Neural progenitor cell (in vitro differentiated cells): ENCODE results near the gene ULK4. TPM values are rescaled to one million over a fixed set of nuclear protein-coding genes. Genes with fewer than 3 reads are reported as not detected.

ENCODE experiments used
- DNase-seq: peaks from one replicate; pipeline ENCODE4 v3.0.0-alpha.2; 2016; ENCODE audit warnings: low spot score
- H2AFZ ChIP-seq: fragments of 200-600 bp; sonication (generic); replicated peaks from 2 replicates; pipeline ENCODE4 v1.6.1; 2016; ENCODE audit warnings: antibody characterized with exemption
- H3F3A ChIP-seq: fragments of 200-600 bp; sonication (generic); 2 replicates; pipeline ENCODE4 v1.6.1; 2016; ENCODE audit warnings: antibody characterized with exemption, low read depth
- H3K27ac ChIP-seq: fragments of 200-600 bp; sonication (generic); 2 replicates; pipeline ENCODE4 v1.5.1; 2016; ENCODE audit warnings: mild to moderate bottlenecking
- H3K27me3 ChIP-seq: fragments of 200-600 bp; sonication (generic); 2 replicates; pipeline ENCODE4 v1.6.1; 2016; ENCODE audit warnings: mild to moderate bottlenecking, moderate library complexity
- H3K36me3 ChIP-seq: fragments of 200-600 bp; sonication (generic); 2 replicates; pipeline ENCODE4 v1.5.1; 2016
- H3K4me1 ChIP-seq: fragments of 200-600 bp; sonication (generic); 2 replicates; pipeline ENCODE4 v1.6.1; 2016; ENCODE audit warnings: mixed run types
- H3K4me2 ChIP-seq: fragments of 200-600 bp; sonication (generic); 2 replicates; pipeline ENCODE4 v1.6.1; 2016
- H3K4me3 ChIP-seq: fragments of 200-600 bp; sonication (generic); 2 replicates; pipeline ENCODE4 v1.5.1; 2016
- H3K79me2 ChIP-seq: fragments of 200-600 bp; sonication (generic); 2 replicates; pipeline ENCODE4 v1.6.1; 2016; ENCODE audit warnings: low read depth
- H3K9ac ChIP-seq: fragments of 200-600 bp; sonication (generic); 2 replicates; pipeline ENCODE4 v1.6.1; 2016
- H3K9me3 ChIP-seq: fragments of 200-600 bp; sonication (generic); 2 replicates; pipeline ENCODE4 v1.5.1; 2016; ENCODE audit warnings: low read depth
- H4K20me1 ChIP-seq: fragments of 200-600 bp; sonication (generic); 2 replicates; pipeline ENCODE4 v1.6.1; 2016; ENCODE audit warnings: low read depth
- H3K27ac Mint-ChIP-seq: 3 replicates; pipeline ENCODE4 v1.8.0; 2021; ENCODE audit warnings: mixed read lengths
- H3K27me3 Mint-ChIP-seq: 2 replicates; pipeline ENCODE4 v1.8.0; 2022; ENCODE audit warnings: low read depth, mild to moderate bottlenecking, inconsistent platforms, moderate library complexity, mixed read lengths; ENCODE audit not compliant: insufficient read depth
- H3K36me3 Mint-ChIP-seq: 3 replicates; pipeline ENCODE4 v1.8.0; 2021; ENCODE audit warnings: mixed read lengths
- H3K4me1 Mint-ChIP-seq: 3 replicates; pipeline ENCODE4 v1.8.0; 2021; ENCODE audit warnings: mixed read lengths
- H3K4me3 Mint-ChIP-seq: 3 replicates; pipeline ENCODE4 v1.8.0; 2021; ENCODE audit warnings: mild to moderate bottlenecking, moderate library complexity, mixed read lengths
- H3K9me3 Mint-ChIP-seq: 3 replicates; pipeline ENCODE4 v1.8.0; 2020; ENCODE audit warnings: mixed read lengths
- EZH2 ChIP-seq: fragments of 200-600 bp; sonication (generic); IDR thresholded peaks from 2 replicates; pipeline ENCODE4 v1.6.1; 2017; ENCODE audit warnings: antibody characterized with exemption, mild to moderate bottlenecking, moderate library complexity
- EZH2phosphoT487 ChIP-seq: fragments of 200-600 bp; sonication (generic); IDR thresholded peaks from 2 replicates; pipeline ENCODE4 v1.6.1; 2017; ENCODE audit warnings: antibody characterized with exemption
- total RNA-seq: library from RNA; depleted of rRNA; stranded (reverse); fragments of >200 nt; gene quantifications from 2 replicates; pipeline ENCODE4 v1.2.3, GENCODE V29; 2015; ENCODE audit warnings: low replicate concordance
- TF ChIP-seq, protein P1 (sequence below): fragments of 200-600 bp; sonication (generic); IDR thresholded peaks from 2 replicates; pipeline ENCODE4 v1.5.1; 2017; ENCODE audit warnings: antibody characterized with exemption, mild to moderate bottlenecking

The ULK4 gene
- total RNA-seq, 1 donor from 2014 or later = 33.0 TPM

DNA sequence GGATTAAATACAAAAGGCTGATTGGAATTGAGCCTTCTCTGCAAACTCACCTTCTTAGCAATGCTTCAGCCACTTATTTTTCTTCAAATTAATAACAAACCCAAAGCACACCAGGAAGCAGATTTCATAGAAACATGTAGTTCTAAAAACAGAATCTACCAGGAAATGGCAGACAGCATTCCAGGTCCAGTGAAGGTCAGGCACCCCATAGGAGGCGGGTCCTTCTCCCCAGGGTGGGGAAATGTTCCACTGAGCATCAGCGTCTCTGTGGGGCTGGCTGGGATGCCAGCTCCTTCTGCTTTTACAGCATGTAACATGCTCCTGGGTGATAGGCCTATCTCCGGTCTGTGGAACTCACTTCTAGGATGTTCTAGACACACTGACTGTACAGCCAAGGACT lies 713.4 kb downstream of the ULK4 start:
- no peak overlapping the region for H3K27ac ChIP-seq
- no peak overlapping the region for H3K27ac Mint-ChIP-seq
- H2AFZ ChIP-seq = no peak overlapping the region

DNA sequence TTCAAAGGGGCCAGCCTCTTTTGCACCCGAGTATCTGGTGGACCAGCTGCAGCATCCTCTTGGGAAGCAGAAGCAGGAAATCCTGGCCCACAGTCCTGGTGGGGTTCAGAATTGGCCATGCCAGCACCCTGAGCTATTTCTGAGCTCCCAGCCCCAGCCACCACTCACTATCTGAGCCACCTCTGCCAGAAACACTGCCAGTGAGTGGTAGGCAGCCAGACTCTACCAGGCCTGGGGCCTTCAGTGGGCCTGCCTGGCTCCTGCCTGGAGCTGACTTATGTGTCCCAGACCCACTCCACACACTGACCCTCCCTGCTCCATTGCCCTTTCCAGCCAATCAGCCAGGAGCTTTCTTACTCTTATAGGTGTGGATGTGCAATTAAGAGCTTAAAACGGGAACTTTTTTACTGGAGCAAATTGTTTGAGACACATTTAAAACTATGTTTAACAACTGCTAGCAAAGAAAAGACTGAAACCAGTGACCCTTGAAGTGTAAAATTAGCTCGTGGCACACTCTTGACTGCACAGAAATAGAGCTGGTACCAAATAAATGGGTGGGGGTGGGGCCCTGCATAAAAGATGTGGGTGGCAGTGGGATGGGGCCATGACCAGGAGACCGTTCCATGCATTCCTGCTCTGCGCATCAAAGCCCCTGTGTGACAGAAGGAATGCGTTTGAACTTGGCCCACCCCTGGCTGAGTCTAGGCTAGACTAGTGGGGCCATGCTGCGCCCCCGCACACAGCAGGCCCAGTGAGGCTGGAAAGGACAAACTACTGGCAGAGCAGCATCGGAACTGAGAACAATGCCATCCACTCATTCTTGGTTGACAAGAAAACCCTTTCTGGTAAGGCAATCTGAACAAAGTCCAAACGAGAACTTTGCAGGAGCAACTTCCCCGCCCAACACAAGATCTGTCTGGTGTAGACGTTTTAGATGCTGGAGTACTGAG lies 714.6 kb downstream of the ULK4 start:
- H3K36me3 ChIP-seq = no peaks in the 10 kb centered on the region

More for the DNA sequence above, 713.4 kb downstream of the ULK4 start:
- no peak overlapping the region for H3K4me3 Mint-ChIP-seq
- no peak overlapping the region for H3K4me2 ChIP-seq
- no peak overlapping the region for H3K4me3 ChIP-seq
- H3K27me3 ChIP-seq = no peaks in the 10 kb centered on the region
- H3K79me2 ChIP-seq = no peaks in the 10 kb centered on the region
- H3K27me3 Mint-ChIP-seq = peaks cover 11% of the 10 kb centered on the region
- peaks cover 11% of the 10 kb centered on the region for H3K36me3 Mint-ChIP-seq
- peaks cover 13% of the 10 kb centered on the region for H3K4me1 ChIP-seq
- H3K9me3 ChIP-seq = no peaks in the 10 kb centered on the region
- H3K9ac ChIP-seq = no peak overlapping the region
- TF ChIP-seq EZH2 (no peak), EZH2phosphoT487 (no peak)
- TF ChIP-seq, protein P1, sequence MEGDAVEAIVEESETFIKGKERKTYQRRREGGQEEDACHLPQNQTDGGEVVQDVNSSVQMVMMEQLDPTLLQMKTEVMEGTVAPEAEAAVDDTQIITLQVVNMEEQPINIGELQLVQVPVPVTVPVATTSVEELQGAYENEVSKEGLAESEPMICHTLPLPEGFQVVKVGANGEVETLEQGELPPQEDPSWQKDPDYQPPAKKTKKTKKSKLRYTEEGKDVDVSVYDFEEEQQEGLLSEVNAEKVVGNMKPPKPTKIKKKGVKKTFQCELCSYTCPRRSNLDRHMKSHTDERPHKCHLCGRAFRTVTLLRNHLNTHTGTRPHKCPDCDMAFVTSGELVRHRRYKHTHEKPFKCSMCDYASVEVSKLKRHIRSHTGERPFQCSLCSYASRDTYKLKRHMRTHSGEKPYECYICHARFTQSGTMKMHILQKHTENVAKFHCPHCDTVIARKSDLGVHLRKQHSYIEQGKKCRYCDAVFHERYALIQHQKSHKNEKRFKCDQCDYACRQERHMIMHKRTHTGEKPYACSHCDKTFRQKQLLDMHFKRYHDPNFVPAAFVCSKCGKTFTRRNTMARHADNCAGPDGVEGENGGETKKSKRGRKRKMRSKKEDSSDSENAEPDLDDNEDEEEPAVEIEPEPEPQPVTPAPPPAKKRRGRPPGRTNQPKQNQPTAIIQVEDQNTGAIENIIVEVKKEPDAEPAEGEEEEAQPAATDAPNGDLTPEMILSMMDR = no peak
- no peaks in the 10 kb centered on the region for H3F3A ChIP-seq
- no peak for DNase-seq
- H3K4me1 Mint-ChIP-seq = peaks cover 26% of the 10 kb centered on the region
- no peaks in the 10 kb centered on the region for H4K20me1 ChIP-seq
- no peaks in the 10 kb centered on the region for H3K36me3 ChIP-seq
- H3K9me3 Mint-ChIP-seq = peaks cover under 1% of the 10 kb centered on the region

DNA sequence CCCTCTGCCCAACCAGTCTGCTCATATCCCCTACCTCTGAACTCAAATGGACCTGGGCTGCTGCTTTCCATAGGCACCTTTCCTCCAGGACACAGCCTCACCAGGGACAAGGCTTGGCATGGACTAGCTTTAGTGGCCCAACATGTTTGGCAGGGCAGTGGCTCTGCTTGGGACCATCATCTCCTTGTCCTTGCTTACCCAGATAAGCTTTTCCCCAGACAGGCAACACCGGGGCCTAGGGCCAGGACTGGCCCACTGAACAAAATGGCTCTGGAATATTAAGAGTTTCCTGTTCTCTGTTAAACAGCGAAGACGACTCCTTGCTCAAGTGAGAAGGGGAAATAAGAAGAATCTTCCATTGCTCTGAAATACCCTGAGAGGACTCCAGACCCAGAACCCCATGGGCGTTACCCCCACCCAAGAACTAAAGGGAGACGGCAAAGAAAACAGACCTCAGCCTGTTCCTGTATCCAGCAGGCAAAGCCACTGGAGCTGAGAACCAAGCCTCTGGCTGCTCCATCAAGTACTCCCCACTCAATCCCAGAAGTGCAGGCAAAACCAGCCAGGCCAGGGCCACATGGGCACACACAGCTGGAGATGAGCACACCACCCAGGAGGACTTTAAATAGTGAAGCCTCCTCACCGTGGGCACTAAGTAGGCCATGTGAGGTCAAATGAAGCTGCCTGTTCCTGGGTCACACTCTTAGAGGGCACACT lies 717.1 kb downstream of the ULK4 start:
- peaks cover 19% of the 10 kb centered on the region for H3K36me3 Mint-ChIP-seq
- Histone ChIP-seq H3K9me3 (no peaks in the 10 kb centered on the region), H3K9ac (no peak overlapping the region), H3K79me2 (no peaks in the 10 kb centered on the region), H3K27ac (no peak overlapping the region), H2AFZ (no peak overlapping the region), H3K4me3 (no peak overlapping the region), H3K4me2 (no peak overlapping the region), H4K20me1 (peaks cover 6% of the 10 kb centered on the region), H3K4me1 (peaks cover 9% of the 10 kb centered on the region), H3K27me3 (no peaks in the 10 kb centered on the region), H3F3A (peaks cover 4% of the 10 kb centered on the region), H3K36me3 (peaks cover 5% of the 10 kb centered on the region)
- TF ChIP-seq, protein P1 = no peak
- TF ChIP-seq EZH2 (no peak), EZH2phosphoT487 (no peak)
- no peak overlapping the region for H3K4me3 Mint-ChIP-seq
- H3K27me3 Mint-ChIP-seq = peaks cover 8% of the 10 kb centered on the region
- peaks cover 17% of the 10 kb centered on the region for H3K4me1 Mint-ChIP-seq
- no peaks in the 10 kb centered on the region for H3K9me3 Mint-ChIP-seq
- no peak for DNase-seq
- H3K27ac Mint-ChIP-seq = no peak overlapping the region

More for the DNA sequence above, 714.6 kb downstream of the ULK4 start:
- no peak overlapping the region for H3K9ac ChIP-seq
- H3K27me3 ChIP-seq = no peaks in the 10 kb centered on the region
- no peaks in the 10 kb centered on the region for H3K9me3 ChIP-seq
- peaks cover 13% of the 10 kb centered on the region for H3K4me1 ChIP-seq
- Mint-ChIP-seq H3K27ac (no peak overlapping the region), H3K4me1 (peaks cover 26% of the 10 kb centered on the region), H3K4me3 (no peak overlapping the region), H3K27me3 (peaks cover 11% of the 10 kb centered on the region), H3K36me3 (peaks cover 13% of the 10 kb centered on the region), H3K9me3 (no peaks in the 10 kb centered on the region)
- no peaks in the 10 kb centered on the region for H4K20me1 ChIP-seq
- H3K4me3 ChIP-seq = no peak overlapping the region
- no peak overlapping the region for H3K4me2 ChIP-seq
- H2AFZ ChIP-seq = no peak overlapping the region
- no peaks in the 10 kb centered on the region for H3K79me2 ChIP-seq
- TF ChIP-seq, protein P1 = no peak
- TF ChIP-seq EZH2 = no peak
- peaks cover 4% of the 10 kb centered on the region for H3F3A ChIP-seq
- no peak overlapping the region for H3K27ac ChIP-seq
- DNase-seq = no peak
